ENCODE results near the gene OGFOD2.
A peak's percentile ranks its signal among the peaks of the same experiment; 100 is the strongest.

OGFOD2 gene

DNA sequence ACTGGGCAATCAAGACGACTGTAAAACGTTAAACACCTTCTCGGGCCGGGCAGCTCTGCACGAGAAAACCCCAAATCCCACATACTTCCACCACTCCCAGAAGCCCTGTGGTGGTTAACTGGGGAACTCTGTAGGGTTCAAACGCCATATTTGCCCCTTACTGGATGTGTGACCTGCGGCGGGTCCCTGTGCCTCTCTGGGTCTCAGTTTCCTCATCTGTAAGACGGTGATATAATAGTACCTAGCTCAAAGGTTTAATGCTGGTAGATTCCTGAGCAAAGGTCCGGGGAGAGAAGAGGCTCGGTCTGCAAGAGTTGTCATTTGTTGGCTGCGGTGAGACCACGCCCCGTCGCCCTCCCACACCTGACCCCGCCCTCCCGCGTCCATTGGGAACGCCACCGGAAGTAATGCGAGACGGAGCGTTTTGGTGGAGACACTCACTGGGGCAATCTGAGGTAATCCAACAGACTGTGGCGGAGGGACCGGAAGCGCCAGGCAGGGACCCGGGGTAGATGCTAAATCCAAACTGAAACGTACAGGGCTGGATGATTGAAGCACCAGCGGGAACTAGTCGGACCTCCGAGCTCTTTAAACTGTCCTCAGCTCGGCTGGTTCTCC lies 661 bp upstream of the OGFOD2 start:
- Histone ChIP-seq H3K9me3 (ENCODE audit: severe bottlenecking) (no peaks in the 10 kb centered on the region), H3K4me3 (ENCODE audit: severe bottlenecking) (peak overlapping the region; percentile 75), H3K27me3 (ENCODE audit: insufficient read depth, poor library complexity, severe bottlenecking) (no peaks in the 10 kb centered on the region), H3K4me1 (ENCODE audit: insufficient read depth, poor library complexity, severe bottlenecking) (no peaks in the 10 kb centered on the region), H3K27ac (ENCODE audit: poor library complexity, severe bottlenecking) (peak overlapping the region; percentile 77), H3K36me3 (ENCODE audit: low read depth) (peaks cover 8% of the 10 kb centered on the region; the same call in 1 of the 2 replicates)
- DNase-seq (ENCODE audit: low spot score): peak; percentile 96
- peak; percentile 81 for ATAC-seq (ENCODE audit: low read depth)
- TF ChIP-seq, protein P1, sequence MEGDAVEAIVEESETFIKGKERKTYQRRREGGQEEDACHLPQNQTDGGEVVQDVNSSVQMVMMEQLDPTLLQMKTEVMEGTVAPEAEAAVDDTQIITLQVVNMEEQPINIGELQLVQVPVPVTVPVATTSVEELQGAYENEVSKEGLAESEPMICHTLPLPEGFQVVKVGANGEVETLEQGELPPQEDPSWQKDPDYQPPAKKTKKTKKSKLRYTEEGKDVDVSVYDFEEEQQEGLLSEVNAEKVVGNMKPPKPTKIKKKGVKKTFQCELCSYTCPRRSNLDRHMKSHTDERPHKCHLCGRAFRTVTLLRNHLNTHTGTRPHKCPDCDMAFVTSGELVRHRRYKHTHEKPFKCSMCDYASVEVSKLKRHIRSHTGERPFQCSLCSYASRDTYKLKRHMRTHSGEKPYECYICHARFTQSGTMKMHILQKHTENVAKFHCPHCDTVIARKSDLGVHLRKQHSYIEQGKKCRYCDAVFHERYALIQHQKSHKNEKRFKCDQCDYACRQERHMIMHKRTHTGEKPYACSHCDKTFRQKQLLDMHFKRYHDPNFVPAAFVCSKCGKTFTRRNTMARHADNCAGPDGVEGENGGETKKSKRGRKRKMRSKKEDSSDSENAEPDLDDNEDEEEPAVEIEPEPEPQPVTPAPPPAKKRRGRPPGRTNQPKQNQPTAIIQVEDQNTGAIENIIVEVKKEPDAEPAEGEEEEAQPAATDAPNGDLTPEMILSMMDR (IDR thresholded peaks at IDR 0.05; ENCODE audit: poor library complexity, severe bottlenecking): no peak

DNA sequence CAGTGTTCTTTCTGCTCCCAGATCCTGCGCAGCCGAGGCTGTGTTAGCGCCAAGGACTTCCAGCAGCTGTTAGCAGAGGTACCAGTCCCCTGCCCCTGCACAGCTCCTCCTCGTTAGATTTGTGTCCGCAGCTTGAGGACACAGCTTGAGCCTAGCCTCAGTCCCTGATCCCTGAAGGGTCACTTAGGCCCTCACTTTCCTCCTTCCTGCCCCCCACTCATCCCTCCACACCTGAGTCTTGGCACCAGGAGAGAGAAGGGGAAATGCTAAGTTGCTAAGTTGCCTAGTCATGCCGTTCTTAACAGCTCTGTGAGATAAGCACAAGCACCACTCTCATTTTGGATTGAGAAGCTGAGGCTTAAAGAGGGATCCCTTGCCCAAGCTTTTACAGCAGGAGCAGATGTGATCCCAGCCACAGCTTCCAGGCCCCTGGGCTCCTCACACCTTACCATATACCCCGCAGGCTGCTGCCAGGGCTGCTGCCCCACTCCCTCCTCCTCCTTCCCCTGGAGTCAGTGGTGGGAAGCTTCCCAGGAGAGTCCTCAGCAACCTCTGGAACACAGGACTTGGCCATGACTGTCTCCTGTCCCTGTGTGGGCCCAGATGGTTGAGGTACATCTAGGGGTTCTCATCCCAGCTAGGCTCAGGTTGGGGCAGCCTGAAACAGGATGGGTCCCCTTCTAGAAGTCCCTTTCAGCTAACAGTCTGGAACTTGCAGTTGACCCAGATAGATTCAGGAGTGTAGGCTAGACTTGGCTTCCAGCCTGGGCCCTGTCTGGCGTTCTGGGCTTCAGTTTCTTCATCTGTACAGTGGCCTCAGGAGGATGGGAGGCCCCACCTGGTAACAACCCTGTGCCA lies 975 bp downstream of the OGFOD2 start:
- H3K9me3 ChIP-seq (ENCODE audit: severe bottlenecking): no peaks in the 10 kb centered on the region
- no peaks in the 10 kb centered on the region for H3K4me1 ChIP-seq (ENCODE audit: insufficient read depth, poor library complexity, severe bottlenecking)
- TF ChIP-seq, protein P1 (IDR thresholded peaks at IDR 0.05; ENCODE audit: poor library complexity, severe bottlenecking): no peak
- no peak for DNase-seq (ENCODE audit: low spot score)
- no peaks in the 10 kb centered on the region for H3K27me3 ChIP-seq (ENCODE audit: insufficient read depth, poor library complexity, severe bottlenecking)
- peak overlapping the region; percentile 75 for H3K4me3 ChIP-seq (ENCODE audit: severe bottlenecking)
- ATAC-seq (ENCODE audit: low read depth): no peak
- peaks cover 8% of the 10 kb centered on the region; the same call in 1 of the 2 replicates for H3K36me3 ChIP-seq (ENCODE audit: low read depth)
- peak overlapping the region; percentile 77 for H3K27ac ChIP-seq (ENCODE audit: poor library complexity, severe bottlenecking)

DNA sequence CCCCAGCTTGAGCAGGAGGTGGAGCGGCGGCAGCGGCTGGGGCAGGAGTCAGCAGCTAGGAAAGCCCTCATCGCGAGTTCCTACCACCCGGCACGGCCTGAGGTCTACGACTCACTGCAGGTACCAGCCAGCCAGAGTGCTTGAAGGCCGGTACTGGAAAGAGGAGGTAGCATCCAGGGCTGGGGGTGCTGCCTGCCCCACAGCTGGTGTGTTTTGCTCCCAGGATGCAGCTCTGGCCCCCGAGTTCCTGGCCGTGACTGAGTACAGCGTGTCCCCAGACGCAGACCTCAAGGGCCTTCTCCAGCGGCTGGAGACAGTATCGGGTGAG lies 1.6 kb downstream of the OGFOD2 start:
- ATAC-seq (ENCODE audit: low read depth) (no peak), DNase-seq (ENCODE audit: low spot score) (peak; percentile 61)
- Histone ChIP-seq H3K9me3 (ENCODE audit: severe bottlenecking) (no peaks in the 10 kb centered on the region), H3K4me3 (ENCODE audit: severe bottlenecking) (no peak overlapping the region), H3K36me3 (ENCODE audit: low read depth) (peaks cover 10% of the 10 kb centered on the region), H3K27ac (ENCODE audit: poor library complexity, severe bottlenecking) (peak overlapping the region; percentile 77), H3K27me3 (ENCODE audit: insufficient read depth, poor library complexity, severe bottlenecking) (no peaks in the 10 kb centered on the region), H3K4me1 (ENCODE audit: insufficient read depth, poor library complexity, severe bottlenecking) (peaks cover 1% of the 10 kb centered on the region)
- TF ChIP-seq, protein P1 (IDR thresholded peaks at IDR 0.05; ENCODE audit: poor library complexity, severe bottlenecking): no peak

DNA sequence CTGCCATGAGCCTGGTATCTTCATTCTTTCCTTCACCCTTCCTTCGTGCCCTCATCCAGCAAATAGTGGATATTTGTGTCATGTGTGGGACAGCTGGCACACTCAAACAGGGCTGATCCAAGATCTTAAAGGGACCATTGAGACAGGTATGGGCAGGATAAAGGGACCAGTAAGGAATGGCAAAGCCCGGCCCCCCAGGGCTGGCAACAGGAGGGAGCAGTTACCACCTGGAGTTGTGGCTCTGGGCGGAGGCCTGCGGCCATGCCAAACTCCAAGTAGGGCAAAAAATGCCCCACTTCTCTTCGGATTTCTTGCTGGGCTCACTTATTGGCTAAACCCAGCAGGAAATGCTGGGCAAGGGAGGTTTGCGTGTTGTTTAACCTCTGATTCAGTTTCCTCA lies 2.1 kb downstream of the OGFOD2 start:
- Histone ChIP-seq H3K27ac (ENCODE audit: poor library complexity, severe bottlenecking) (no peak overlapping the region), H3K27me3 (ENCODE audit: insufficient read depth, poor library complexity, severe bottlenecking) (no peaks in the 10 kb centered on the region), H3K4me3 (ENCODE audit: severe bottlenecking) (no peak overlapping the region), H3K4me1 (ENCODE audit: insufficient read depth, poor library complexity, severe bottlenecking) (peaks cover 6% of the 10 kb centered on the region), H3K9me3 (ENCODE audit: severe bottlenecking) (no peaks in the 10 kb centered on the region), H3K36me3 (ENCODE audit: low read depth) (peaks cover 15% of the 10 kb centered on the region)
- TF ChIP-seq, protein P1 (IDR thresholded peaks at IDR 0.05; ENCODE audit: poor library complexity, severe bottlenecking): no peak
- DNase-seq (ENCODE audit: low spot score) (no peak), ATAC-seq (ENCODE audit: low read depth) (no peak)
